Measurements from ENCODE around the gene COL6A3.

GRCh38 chr2:237307474-237307873 lies 106.5 kb downstream of the COL6A3 start:
- TF ChIP-seq CTCF (conservative IDR thresholded peaks at IDR 0.05; ENCODE audit: low read depth, low read length): no peak
- TF ChIP-seq EZH2 (IDR thresholded peaks at IDR 0.05; ENCODE audit: borderline replicate concordance, low read depth, low read length, poor library complexity, severe bottlenecking): no peak

Measured in A673 (cell line).